T-helper 1 cell treated with Interleukin-12 subunit alpha and Interleukin-12 subunit beta and Interleukin-4 antibody, amounts not matched to agents 30 μg/mL and 1 μg/mL, for 36 hours (primary cell): ENCODE results near the gene INPP4B.

ENCODE experiments used
- H3K27ac Mint-ChIP-seq: one replicate; pipeline ENCODE4 v1.8.0; 2021; ENCODE audit warnings: mild to moderate bottlenecking, mixed read lengths
- H3K27me3 Mint-ChIP-seq: one replicate; pipeline ENCODE4 v1.8.0; 2021; ENCODE audit warnings: low read depth, mixed read lengths
- H3K36me3 Mint-ChIP-seq: one replicate; pipeline ENCODE4 v1.8.0; 2021; ENCODE audit warnings: low read depth, mixed read lengths
- H3K4me1 Mint-ChIP-seq: one replicate; pipeline ENCODE4 v1.8.0; 2021; ENCODE audit warnings: low read depth, mixed read lengths
- H3K4me3 Mint-ChIP-seq: one replicate; pipeline ENCODE4 v1.8.0; 2021; ENCODE audit warnings: mild to moderate bottlenecking, moderate library complexity, mixed read lengths
- H3K9me3 Mint-ChIP-seq: one replicate; pipeline ENCODE4 v1.8.0; 2021; ENCODE audit warnings: mixed read lengths

Gene INPP4B

DNA sequence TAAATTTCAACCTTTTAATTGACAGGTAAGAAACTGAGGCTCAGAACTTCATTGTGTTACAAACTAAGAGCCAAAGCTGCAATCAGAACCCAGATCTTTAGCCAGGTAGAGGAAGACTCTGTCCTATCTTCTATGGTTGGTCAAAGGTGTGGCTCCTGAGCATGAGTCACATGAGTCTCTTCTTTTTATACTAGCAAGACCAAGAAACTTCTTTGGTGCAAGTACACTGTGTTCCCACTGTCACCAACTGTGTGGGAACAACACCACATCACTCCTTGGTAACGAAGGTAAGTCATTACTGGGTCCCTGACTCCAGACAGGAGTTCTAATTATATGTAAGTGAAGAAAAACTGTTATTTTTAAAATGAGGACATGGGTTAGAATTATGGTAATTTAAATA, 290.1 kb downstream of the INPP4B start:
- Mint-ChIP-seq H3K9me3 (no peaks in the 10 kb centered on the region), H3K27ac (peak overlapping the region; percentile 10), H3K36me3 (no peaks in the 10 kb centered on the region), H3K4me1 (peaks cover 47% of the 10 kb centered on the region), H3K27me3 (no peaks in the 10 kb centered on the region), H3K4me3 (peak overlapping the region; percentile 72)

- no peaks in the 10 kb centered on the region for H3K36me3 Mint-ChIP-seq
- H3K4me1 Mint-ChIP-seq = peaks cover 47% of the 10 kb centered on the region
- no peak overlapping the region for H3K4me3 Mint-ChIP-seq
- no peaks in the 10 kb centered on the region for H3K27me3 Mint-ChIP-seq
- no peaks in the 10 kb centered on the region for H3K9me3 Mint-ChIP-seq
- H3K27ac Mint-ChIP-seq = peak overlapping the region; percentile 7
Observed at GRCh38 chr4:142554412-142554811, 291.7 kb downstream of the INPP4B start.

DNA sequence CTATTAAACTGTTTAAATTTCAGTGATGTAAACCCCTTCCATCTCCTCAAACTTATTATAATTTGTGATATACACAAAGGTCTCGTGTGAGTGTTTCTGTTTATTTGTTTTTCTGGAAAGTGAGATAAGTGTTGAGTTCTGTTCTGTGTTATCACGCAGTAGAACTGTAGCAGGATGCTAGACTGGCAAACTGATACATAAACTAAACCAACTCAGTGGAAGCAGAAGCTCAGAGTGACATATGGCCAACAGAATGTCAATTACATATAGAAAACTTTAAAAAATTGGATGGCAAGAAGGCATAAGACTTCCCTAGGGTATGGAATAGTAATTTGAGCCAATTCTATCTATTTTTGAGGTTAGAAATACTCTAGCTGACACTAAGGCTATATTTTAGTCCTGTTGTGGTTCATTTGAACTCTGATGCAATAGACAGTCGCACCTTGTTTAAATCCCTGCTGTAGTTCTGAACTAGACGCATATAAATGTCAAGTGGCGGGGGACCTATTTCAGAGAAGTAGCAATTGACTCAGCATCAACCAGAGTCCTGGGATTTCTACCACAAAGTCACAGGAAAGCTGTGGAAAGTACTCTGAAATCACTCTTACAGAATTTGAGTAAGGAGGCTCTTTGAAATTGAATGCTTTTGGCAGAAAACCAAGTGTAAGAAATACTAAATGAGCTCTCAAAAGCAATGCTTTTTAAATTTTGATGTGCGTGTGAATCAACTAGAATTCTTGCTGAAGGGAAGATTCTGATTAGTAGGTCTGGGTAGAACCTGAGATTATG, 294.4 kb downstream of the INPP4B start:
- Mint-ChIP-seq H3K4me1 (peaks cover 38% of the 10 kb centered on the region), H3K36me3 (no peaks in the 10 kb centered on the region), H3K4me3 (no peak overlapping the region), H3K27ac (peak overlapping the region; percentile 37), H3K27me3 (no peaks in the 10 kb centered on the region), H3K9me3 (no peaks in the 10 kb centered on the region)

DNA sequence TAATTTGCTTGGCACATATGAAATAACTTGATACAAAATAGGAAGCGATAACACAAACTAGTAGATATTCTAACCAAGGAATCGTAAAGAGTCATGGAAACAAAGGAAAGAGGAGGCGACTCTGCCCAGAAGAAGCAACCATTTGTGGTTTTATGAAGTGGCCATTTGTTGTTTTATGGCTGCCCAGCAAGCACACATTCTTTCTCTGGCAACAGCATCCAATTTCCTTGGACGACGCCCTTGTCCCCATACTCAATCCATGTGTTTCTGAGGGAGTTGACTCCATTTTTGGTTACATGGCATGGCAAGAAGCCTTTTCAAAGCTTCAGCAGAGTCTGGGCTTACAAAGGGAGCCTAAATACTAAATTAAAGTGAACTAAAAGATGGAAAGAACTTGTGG, 295.1 kb downstream of the INPP4B start:
- no peak overlapping the region for H3K27ac Mint-ChIP-seq
- peaks cover 30% of the 10 kb centered on the region for H3K4me1 Mint-ChIP-seq
- no peaks in the 10 kb centered on the region for H3K27me3 Mint-ChIP-seq
- H3K9me3 Mint-ChIP-seq = peaks cover 4% of the 10 kb centered on the region
- no peaks in the 10 kb centered on the region for H3K36me3 Mint-ChIP-seq
- H3K4me3 Mint-ChIP-seq = no peak overlapping the region

DNA sequence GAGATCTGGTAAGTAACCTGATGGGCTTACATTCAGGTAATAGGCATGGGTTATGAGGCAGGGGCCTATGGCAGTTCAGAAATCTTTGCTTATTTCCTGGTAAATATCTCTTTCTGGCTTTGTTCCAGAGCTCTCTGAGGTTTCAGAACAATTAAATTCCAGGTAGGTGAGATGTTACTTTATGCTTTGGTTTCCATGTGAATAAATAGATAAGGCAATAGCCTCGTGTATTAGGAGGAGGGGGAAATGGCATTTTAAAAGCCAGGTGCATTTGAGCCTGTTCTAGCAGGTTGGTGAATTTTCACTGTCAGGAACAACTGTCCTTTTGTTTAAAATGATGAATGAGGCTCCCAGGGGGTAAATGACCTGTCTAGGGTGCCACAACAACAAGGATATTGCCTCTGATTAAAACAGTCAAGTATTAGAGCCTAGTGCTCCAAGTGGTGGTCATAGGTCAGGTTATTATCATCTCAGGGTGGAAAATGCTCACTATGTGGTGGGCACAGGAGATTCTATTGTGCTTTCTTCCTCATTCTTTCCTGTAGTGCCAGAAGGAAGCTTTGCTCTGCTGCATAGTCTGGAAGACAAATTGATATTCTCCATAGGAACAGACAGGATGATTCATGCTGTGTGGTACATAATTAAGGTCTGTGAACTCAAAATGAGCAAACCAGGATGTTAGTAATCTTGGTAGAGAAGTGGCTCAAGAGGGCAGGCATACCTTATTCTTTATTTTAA, 296.2 kb downstream of the INPP4B start:
- no peaks in the 10 kb centered on the region for H3K27me3 Mint-ChIP-seq
- H3K4me1 Mint-ChIP-seq = peaks cover 25% of the 10 kb centered on the region
- no peaks in the 10 kb centered on the region for H3K36me3 Mint-ChIP-seq
- no peak overlapping the region for H3K4me3 Mint-ChIP-seq
- H3K27ac Mint-ChIP-seq = no peak overlapping the region
- peaks cover 6% of the 10 kb centered on the region for H3K9me3 Mint-ChIP-seq

- peaks cover 22% of the 10 kb centered on the region for H3K4me1 Mint-ChIP-seq
- peaks cover 6% of the 10 kb centered on the region for H3K9me3 Mint-ChIP-seq
- H3K27ac Mint-ChIP-seq = no peak overlapping the region
- H3K4me3 Mint-ChIP-seq = no peak overlapping the region
- no peaks in the 10 kb centered on the region for H3K36me3 Mint-ChIP-seq
- H3K27me3 Mint-ChIP-seq = no peaks in the 10 kb centered on the region
Observed at GRCh38 chr4:142549248-142549647, 296.9 kb downstream of the INPP4B start.

DNA sequence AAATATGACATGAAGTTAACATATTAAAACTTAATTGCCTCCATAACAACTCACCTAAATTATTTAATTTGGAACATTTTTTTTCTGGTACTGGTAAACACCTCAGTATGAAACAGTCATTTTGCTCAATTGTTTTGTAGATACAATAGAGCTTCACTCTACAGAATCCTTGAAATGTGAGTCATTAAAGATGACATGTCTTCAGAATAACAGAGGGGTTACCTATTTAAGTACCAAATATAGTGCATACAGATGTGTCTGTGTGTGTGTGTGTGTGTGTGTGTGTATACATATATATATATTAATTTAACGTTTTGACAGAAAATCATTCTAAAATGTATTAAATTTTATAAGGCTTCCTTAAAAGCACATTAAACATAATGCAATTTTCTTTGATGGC, 297.6 kb downstream of the INPP4B start:
- peaks cover 6% of the 10 kb centered on the region for H3K9me3 Mint-ChIP-seq

GRCh38 chr4:142547974-142548373, 298.1 kb downstream of the INPP4B start:
- no peaks in the 10 kb centered on the region for H3K36me3 Mint-ChIP-seq
- H3K27ac Mint-ChIP-seq = no peak overlapping the region
- H3K9me3 Mint-ChIP-seq = peaks cover 6% of the 10 kb centered on the region
- peaks cover 19% of the 10 kb centered on the region for H3K4me1 Mint-ChIP-seq
- H3K27me3 Mint-ChIP-seq = no peaks in the 10 kb centered on the region
- no peak overlapping the region for H3K4me3 Mint-ChIP-seq

More for the DNA sequence above, 297.6 kb downstream of the INPP4B start:
- no peak overlapping the region for H3K4me3 Mint-ChIP-seq
- H3K36me3 Mint-ChIP-seq = no peaks in the 10 kb centered on the region
- no peaks in the 10 kb centered on the region for H3K27me3 Mint-ChIP-seq
- no peak overlapping the region for H3K27ac Mint-ChIP-seq
- peaks cover 22% of the 10 kb centered on the region for H3K4me1 Mint-ChIP-seq

- no peak overlapping the region for H3K27ac Mint-ChIP-seq
- peaks cover 6% of the 10 kb centered on the region for H3K9me3 Mint-ChIP-seq
- peaks cover 15% of the 10 kb centered on the region for H3K4me1 Mint-ChIP-seq
- no peaks in the 10 kb centered on the region for H3K36me3 Mint-ChIP-seq
- no peak overlapping the region for H3K4me3 Mint-ChIP-seq
- H3K27me3 Mint-ChIP-seq = no peaks in the 10 kb centered on the region
Observed at GRCh38 chr4:142544594-142544993, 301.5 kb downstream of the INPP4B start.

DNA sequence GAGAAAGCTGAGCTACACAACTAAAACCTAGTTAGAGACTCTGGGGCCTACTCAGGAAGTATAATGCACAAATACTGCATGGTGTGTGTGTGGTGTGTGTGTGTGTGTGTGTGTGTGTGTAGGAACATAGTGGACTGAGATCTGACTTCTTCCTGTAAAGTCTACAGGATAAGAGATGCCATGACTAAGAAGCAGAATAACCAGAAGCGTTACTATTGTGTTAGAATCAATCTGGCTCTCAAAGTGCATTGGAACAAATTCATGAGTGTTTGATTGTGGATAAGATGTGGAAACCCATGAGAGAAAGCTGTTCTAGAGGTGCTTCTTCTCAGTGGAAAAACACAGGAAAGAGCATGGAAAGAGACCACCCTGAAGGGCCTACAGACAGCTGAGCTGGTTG, 302.1 kb downstream of the INPP4B start:
- Mint-ChIP-seq H3K4me1 (peaks cover 10% of the 10 kb centered on the region), H3K27ac (no peak overlapping the region), H3K9me3 (peaks cover 6% of the 10 kb centered on the region), H3K4me3 (no peak overlapping the region), H3K27me3 (no peaks in the 10 kb centered on the region), H3K36me3 (no peaks in the 10 kb centered on the region)

- no peaks in the 10 kb centered on the region for H3K36me3 Mint-ChIP-seq
- peaks cover 8% of the 10 kb centered on the region for H3K4me1 Mint-ChIP-seq
- H3K27me3 Mint-ChIP-seq = no peaks in the 10 kb centered on the region
- no peaks in the 10 kb centered on the region for H3K9me3 Mint-ChIP-seq
- H3K27ac Mint-ChIP-seq = no peak overlapping the region
- no peak overlapping the region for H3K4me3 Mint-ChIP-seq
Observed at GRCh38 chr4:142540483-142540804, 305.7 kb downstream of the INPP4B start.

- Mint-ChIP-seq H3K27me3 (no peaks in the 10 kb centered on the region), H3K36me3 (no peaks in the 10 kb centered on the region), H3K4me1 (peaks cover 8% of the 10 kb centered on the region), H3K4me3 (no peak overlapping the region), H3K27ac (no peak overlapping the region), H3K9me3 (no peaks in the 10 kb centered on the region)
Observed at GRCh38 chr4:142539796-142540482, 306.2 kb downstream of the INPP4B start.

GRCh38 chr4:142535009-142535408, 311.1 kb downstream of the INPP4B start:
- Mint-ChIP-seq H3K27ac (no peak overlapping the region), H3K4me3 (no peak overlapping the region), H3K36me3 (no peaks in the 10 kb centered on the region), H3K27me3 (no peaks in the 10 kb centered on the region), H3K4me1 (no peaks in the 10 kb centered on the region), H3K9me3 (no peaks in the 10 kb centered on the region)

GRCh38 chr4:142532054-142532453, 314.0 kb downstream of the INPP4B start:
- no peaks in the 10 kb centered on the region for H3K27me3 Mint-ChIP-seq
- no peaks in the 10 kb centered on the region for H3K9me3 Mint-ChIP-seq
- no peak overlapping the region for H3K4me3 Mint-ChIP-seq
- H3K4me1 Mint-ChIP-seq = no peaks in the 10 kb centered on the region
- H3K36me3 Mint-ChIP-seq = no peaks in the 10 kb centered on the region
- H3K27ac Mint-ChIP-seq = no peak overlapping the region

DNA sequence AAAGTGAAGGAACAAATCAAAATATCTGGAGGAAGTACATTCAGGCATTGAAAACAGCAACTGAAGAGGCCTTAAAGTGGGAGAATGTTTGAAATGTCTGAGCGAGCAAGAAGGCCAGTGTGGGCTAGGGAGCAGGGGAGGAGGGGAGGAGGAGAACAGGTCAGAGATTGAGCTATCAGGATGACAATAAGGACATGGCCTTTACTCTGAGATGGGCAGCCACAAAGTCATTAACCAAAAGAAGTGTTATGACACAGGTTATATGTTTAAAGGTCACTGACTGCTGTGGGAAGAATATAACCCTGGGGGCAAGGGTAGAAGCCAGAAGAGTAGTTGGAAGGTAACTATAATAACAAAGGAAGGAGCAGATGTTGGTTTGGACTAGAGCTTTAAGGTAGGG, 315.4 kb downstream of the INPP4B start:
- H3K36me3 Mint-ChIP-seq = no peaks in the 10 kb centered on the region
- no peak overlapping the region for H3K4me3 Mint-ChIP-seq
- H3K27ac Mint-ChIP-seq = no peak overlapping the region
- H3K9me3 Mint-ChIP-seq = peaks cover 2% of the 10 kb centered on the region
- H3K27me3 Mint-ChIP-seq = no peaks in the 10 kb centered on the region
- H3K4me1 Mint-ChIP-seq = no peaks in the 10 kb centered on the region
